ENCODE measurements around the gene PTDSS2.

PTDSS2 gene

GRCh38 chr11:452203-452744 lies 2.2 kb downstream of the PTDSS2 start:
- ChIA-PET CTCF (interaction anchor here (1.0 to 6.8 kb wide), 5 partner anchors 21 to 89 kb away, joined by 3 to 46 read pairs (median 3); no protein-coding TSS in a partner anchor), POLR2A (no interaction called here)
- DNase-seq, result no peak
- WGBS (ENCODE audit: insufficient coverage), result 91% methylated on average over 11 of the region's 12 CpGs
- Histone ChIP-seq H3K4me3 (ENCODE audit: control insufficient read depth in 1 of 7, extremely low read depth in 1 of 7, insufficient read depth in 4 of 7, low read depth in 2 of 7, low read length in 6 of 7) (no peak overlapping the region), H3K27ac (ENCODE audit: insufficient read depth in 1 of 2, low read depth in 1 of 2, low read length in 2 of 2, poor library complexity in 1 of 2, severe bottlenecking in 2 of 2) (no peak overlapping the region), H3K27me3 (replicated peaks in 2 of 5; ENCODE audit: control insufficient read depth in 4 of 5, insufficient read depth in 5 of 5, low read length in 4 of 5) (no peaks in the 10 kb centered on the region), H3K4me1 (ENCODE audit: control extremely low read depth in 1 of 4, control insufficient read depth in 4 of 4, insufficient read depth in 4 of 4, low read length in 3 of 4) (peaks cover 2 to 48% (median 43%) of the 10 kb centered on the region in 4 experiments), H3K9me3 (ENCODE audit: control extremely low read depth in 1 of 5, control insufficient read depth in 4 of 5, insufficient read depth in 2 of 5, low read depth in 1 of 5, low read length in 4 of 5) (no peaks in the 10 kb centered on the region), H3K36me3 (ENCODE audit: control insufficient read depth in 4 of 4, insufficient read depth in 4 of 4, low read length in 3 of 4) (peaks cover 0 to 45% (median 22%) of the 10 kb centered on the region in 4 experiments)

- no peak overlapping the region for H3K27ac ChIP-seq (ENCODE audit: insufficient read depth in 1 of 2, low read depth in 1 of 2, low read length in 2 of 2, poor library complexity in 1 of 2, severe bottlenecking in 2 of 2)
- H3K9me3 ChIP-seq (ENCODE audit: control extremely low read depth in 1 of 5, control insufficient read depth in 4 of 5, insufficient read depth in 2 of 5, low read depth in 1 of 5, low read length in 4 of 5), result no peaks in the 10 kb centered on the region
- ChIA-PET CTCF (interaction anchor here (1.0 to 6.8 kb wide), 2 partner anchors 47 to 90 kb away, joined by 3 to 46 read pairs; no protein-coding TSS in a partner anchor), POLR2A (no interaction called here)
- H3K4me1 ChIP-seq (ENCODE audit: control extremely low read depth in 1 of 4, control insufficient read depth in 4 of 4, insufficient read depth in 4 of 4, low read length in 3 of 4), result peaks cover 5 to 53% (median 49%) of the 10 kb centered on the region in 4 experiments
- no peaks in the 10 kb centered on the region for H3K27me3 ChIP-seq (replicated peaks in 2 of 5; ENCODE audit: control insufficient read depth in 4 of 5, insufficient read depth in 5 of 5, low read length in 4 of 5)
- H3K4me3 ChIP-seq (ENCODE audit: control insufficient read depth in 1 of 7, extremely low read depth in 1 of 7, insufficient read depth in 4 of 7, low read depth in 2 of 7, low read length in 6 of 7), result no peak overlapping the region
- 97% methylated on average over 19 of the region's 19 CpGs for WGBS (ENCODE audit: insufficient coverage)
- peaks cover 0 to 45% (median 22%) of the 10 kb centered on the region in 4 experiments for H3K36me3 ChIP-seq (ENCODE audit: control insufficient read depth in 4 of 4, insufficient read depth in 4 of 4, low read length in 3 of 4)
- DNase-seq, result no peak
Observed at GRCh38 chr11:452916-453527, 2.9 kb downstream of the PTDSS2 start.

GRCh38 chr11:453564-453963 lies 3.5 kb downstream of the PTDSS2 start:
- WGBS (ENCODE audit: insufficient coverage), result 97% methylated on average over 13 of the region's 13 CpGs
- Histone ChIP-seq H3K9me3 (ENCODE audit: control extremely low read depth in 1 of 5, control insufficient read depth in 4 of 5, insufficient read depth in 2 of 5, low read depth in 1 of 5, low read length in 4 of 5) (no peaks in the 10 kb centered on the region), H3K4me3 (ENCODE audit: control insufficient read depth in 1 of 7, extremely low read depth in 1 of 7, insufficient read depth in 4 of 7, low read depth in 2 of 7, low read length in 6 of 7) (no peak overlapping the region), H3K36me3 (ENCODE audit: control insufficient read depth in 4 of 4, insufficient read depth in 4 of 4, low read length in 3 of 4) (peaks cover 0 to 45% (median 22%) of the 10 kb centered on the region in 4 experiments), H3K27ac (ENCODE audit: insufficient read depth in 1 of 2, low read depth in 1 of 2, low read length in 2 of 2, poor library complexity in 1 of 2, severe bottlenecking in 2 of 2) (no peak overlapping the region), H3K27me3 (replicated peaks in 2 of 5; ENCODE audit: control insufficient read depth in 4 of 5, insufficient read depth in 5 of 5, low read length in 4 of 5) (no peaks in the 10 kb centered on the region), H3K4me1 (ENCODE audit: control extremely low read depth in 1 of 4, control insufficient read depth in 4 of 4, insufficient read depth in 4 of 4, low read length in 3 of 4) (peaks cover 5 to 50% (median 45%) of the 10 kb centered on the region in 4 experiments)
- no peak for DNase-seq
- CTCF ChIA-PET, result no interaction called here
- POLR2A ChIA-PET, result no interaction called here

- 97% methylated on average over 8 of the region's 9 CpGs for WGBS (ENCODE audit: insufficient coverage)
- no peaks in the 10 kb centered on the region for H3K27me3 ChIP-seq (replicated peaks in 2 of 5; ENCODE audit: control insufficient read depth in 4 of 5, insufficient read depth in 5 of 5, low read length in 4 of 5)
- H3K9me3 ChIP-seq (ENCODE audit: control extremely low read depth in 1 of 5, control insufficient read depth in 4 of 5, insufficient read depth in 2 of 5, low read depth in 1 of 5, low read length in 4 of 5), result no peaks in the 10 kb centered on the region
- peaks cover 5 to 45% (median 40%) of the 10 kb centered on the region in 4 experiments for H3K4me1 ChIP-seq (ENCODE audit: control extremely low read depth in 1 of 4, control insufficient read depth in 4 of 4, insufficient read depth in 4 of 4, low read length in 3 of 4)
- peaks cover 0 to 47% (median 22%) of the 10 kb centered on the region in 4 experiments for H3K36me3 ChIP-seq (ENCODE audit: control insufficient read depth in 4 of 4, insufficient read depth in 4 of 4, low read length in 3 of 4)
- no peak overlapping the region for H3K27ac ChIP-seq (ENCODE audit: insufficient read depth in 1 of 2, low read depth in 1 of 2, low read length in 2 of 2, poor library complexity in 1 of 2, severe bottlenecking in 2 of 2)
- CTCF ChIA-PET, result no interaction called here
- DNase-seq, result no peak
- no peak overlapping the region for H3K4me3 ChIP-seq (ENCODE audit: control insufficient read depth in 1 of 7, extremely low read depth in 1 of 7, insufficient read depth in 4 of 7, low read depth in 2 of 7, low read length in 6 of 7)
- POLR2A ChIA-PET, result no interaction called here
Observed at GRCh38 chr11:454043-454442, 4.0 kb downstream of the PTDSS2 start.

GRCh38 chr11:454801-455565 lies 4.9 kb downstream of the PTDSS2 start:
- peaks cover 5 to 40% (median 32%) of the 10 kb centered on the region in 4 experiments for H3K4me1 ChIP-seq (ENCODE audit: control extremely low read depth in 1 of 4, control insufficient read depth in 4 of 4, insufficient read depth in 4 of 4, low read length in 3 of 4)
- no peak for DNase-seq
- no peak overlapping the region for H3K4me3 ChIP-seq (ENCODE audit: control insufficient read depth in 1 of 7, extremely low read depth in 1 of 7, insufficient read depth in 4 of 7, low read depth in 2 of 7, low read length in 6 of 7)
- 92% methylated on average over 13 of the region's 14 CpGs for WGBS (ENCODE audit: insufficient coverage)
- H3K36me3 ChIP-seq (ENCODE audit: control insufficient read depth in 4 of 4, insufficient read depth in 4 of 4, low read length in 3 of 4), result peaks cover 0 to 52% (median 26%) of the 10 kb centered on the region in 4 experiments
- ChIA-PET CTCF (no interaction called here), POLR2A (no interaction called here)
- no peak overlapping the region for H3K27ac ChIP-seq (ENCODE audit: insufficient read depth in 1 of 2, low read depth in 1 of 2, low read length in 2 of 2, poor library complexity in 1 of 2, severe bottlenecking in 2 of 2)
- H3K9me3 ChIP-seq (ENCODE audit: control extremely low read depth in 1 of 5, control insufficient read depth in 4 of 5, insufficient read depth in 2 of 5, low read depth in 1 of 5, low read length in 4 of 5), result no peaks in the 10 kb centered on the region
- no peaks in the 10 kb centered on the region for H3K27me3 ChIP-seq (replicated peaks in 2 of 5; ENCODE audit: control insufficient read depth in 4 of 5, insufficient read depth in 5 of 5, low read length in 4 of 5)

- H3K27me3 ChIP-seq (replicated peaks in 2 of 5; ENCODE audit: control insufficient read depth in 4 of 5, insufficient read depth in 5 of 5, low read length in 4 of 5), result no peaks in the 10 kb centered on the region
- DNase-seq, result no peak
- WGBS (ENCODE audit: insufficient coverage), result 98% methylated on average over 15 of the region's 23 CpGs
- ChIA-PET CTCF (interaction anchor here (1.6 kb wide), 1 partner anchor 23 kb away, joined by 5 read pairs; no protein-coding TSS in a partner anchor), POLR2A (no interaction called here)
- no peaks in the 10 kb centered on the region for H3K9me3 ChIP-seq (ENCODE audit: control extremely low read depth in 1 of 5, control insufficient read depth in 4 of 5, insufficient read depth in 2 of 5, low read depth in 1 of 5, low read length in 4 of 5)
- peaks cover 5 to 37% (median 29%) of the 10 kb centered on the region in 4 experiments for H3K4me1 ChIP-seq (ENCODE audit: control extremely low read depth in 1 of 4, control insufficient read depth in 4 of 4, insufficient read depth in 4 of 4, low read length in 3 of 4)
- peaks cover 0 to 59% (median 33%) of the 10 kb centered on the region in 4 experiments for H3K36me3 ChIP-seq (ENCODE audit: control insufficient read depth in 4 of 4, insufficient read depth in 4 of 4, low read length in 3 of 4)
- H3K4me3 ChIP-seq (ENCODE audit: control insufficient read depth in 1 of 7, extremely low read depth in 1 of 7, insufficient read depth in 4 of 7, low read depth in 2 of 7, low read length in 6 of 7), result no peak overlapping the region
- H3K27ac ChIP-seq (ENCODE audit: insufficient read depth in 1 of 2, low read depth in 1 of 2, low read length in 2 of 2, poor library complexity in 1 of 2, severe bottlenecking in 2 of 2), result no peak overlapping the region
Observed at GRCh38 chr11:455566-456147, 5.6 kb downstream of the PTDSS2 start.
